Activated CD8-positive, alpha-beta memory T cell treated with anti-CD3 and anti-CD28 coated beads for 36 hours (primary cell): ENCODE data around the gene MEG3. TPM values are rescaled to one million over a fixed set of nuclear protein-coding genes. Genes with fewer than 3 reads are reported as not detected.

Source experiments
- CTCF ChIA-PET: fragments of 350-600 bp; sonication (Branson Sonifier 250); formaldehyde crosslinking; loops from one replicate; lab custom pipeline; 2021; ENCODE audit warnings: antibody characterized with exemption; lab: Charles Lee
- POLR2A ChIA-PET: fragments of 350-600 bp; sonication (Branson Sonifier 250); formaldehyde crosslinking; loops from one replicate; lab custom pipeline; 2021; ENCODE audit warnings: antibody characterized with exemption; lab: Charles Lee
- total RNA-seq, 2 experiments: library from RNA; stranded (reverse); gene quantifications; one replicate each; pipeline ENCODE4 v1.2.3, GENCODE V29; 2021

The MEG3 gene
- total RNA-seq: not detected

DNA sequence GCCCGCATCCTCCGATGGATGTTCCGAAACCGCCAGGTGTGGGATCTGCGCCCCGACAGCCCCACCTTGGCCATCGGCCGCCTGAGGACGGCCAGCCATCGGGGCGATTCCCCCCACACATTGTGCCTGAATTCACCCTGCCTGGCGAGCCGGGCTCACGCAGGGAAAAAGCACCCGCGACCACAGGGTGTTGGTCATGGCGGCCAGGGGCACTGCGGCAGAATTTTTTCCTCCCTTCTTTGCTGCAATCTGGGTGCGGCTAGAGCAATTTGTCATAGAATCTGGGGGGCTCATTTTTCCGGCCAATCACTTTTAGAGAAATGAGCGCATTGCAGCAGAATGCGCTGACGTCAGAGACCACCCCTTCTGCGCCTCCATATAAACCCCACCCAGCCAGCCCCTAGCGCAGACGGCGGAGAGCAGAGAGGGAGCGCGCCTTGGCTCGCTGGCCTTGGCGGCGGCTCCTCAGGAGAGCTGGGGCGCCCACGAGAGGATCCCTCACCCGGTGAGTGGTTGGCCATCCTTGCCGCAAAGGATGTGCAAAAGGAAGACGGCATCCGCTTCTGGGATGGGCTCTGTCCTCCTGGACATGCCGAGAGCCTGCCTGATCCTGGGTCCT is at the start of gene MEG3:
Gene MEG3, plus strand, starts transcription at position 406 of the 619 bp plus-strand sequence.
- CTCF ChIA-PET: no interaction called here
- POLR2A ChIA-PET: no interaction called here

- CTCF ChIA-PET: no interaction called here
- POLR2A ChIA-PET: no interaction called here
Observed at GRCh38 chr14:100776681-100777365, 49.1 kb upstream of the MEG3 start.

GRCh38 chr14:100777366-100777817 is 48.5 kb upstream of the MEG3 start:
- ChIA-PET POLR2A (no interaction called here), CTCF (no interaction called here)

- POLR2A ChIA-PET: no interaction called here
Observed at GRCh38 chr14:100777818-100778525, 47.9 kb upstream of the MEG3 start.

DNA sequence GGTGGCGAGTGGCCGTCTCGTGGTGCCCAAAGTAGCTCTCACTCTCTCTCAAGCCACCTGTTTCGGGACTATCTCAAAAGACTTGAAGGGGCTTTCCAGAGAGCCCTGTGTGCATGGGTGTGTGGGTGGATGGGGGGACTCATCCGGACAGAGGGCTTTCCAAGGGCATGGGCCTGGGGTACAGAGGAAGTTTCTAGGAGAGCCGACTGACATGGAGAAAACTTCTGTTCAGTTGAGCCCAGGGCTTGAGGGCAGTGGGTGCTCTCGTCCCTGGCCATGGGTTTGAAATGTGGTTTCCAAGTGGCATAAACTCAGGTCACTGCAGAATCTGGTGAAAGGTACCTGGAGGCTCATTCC is 47.4 kb upstream of the MEG3 start:
- CTCF ChIA-PET: interaction anchor here (0.6 kb wide), 1 partner anchor 783 kb away, joined by 3 read pairs; no protein-coding TSS in a partner anchor

More at GRCh38 chr14:100777818-100778525, 47.9 kb upstream of the MEG3 start:
- CTCF ChIA-PET: no interaction called here

GRCh38 chr14:100778951-100779690 is 46.8 kb upstream of the MEG3 start:
- ChIA-PET CTCF (interaction anchor here (0.6 kb wide), 1 partner anchor 783 kb away, joined by 3 read pairs; no protein-coding TSS in a partner anchor), POLR2A (no interaction called here)

More for the DNA sequence above, 47.4 kb upstream of the MEG3 start:
- POLR2A ChIA-PET: no interaction called here

DNA sequence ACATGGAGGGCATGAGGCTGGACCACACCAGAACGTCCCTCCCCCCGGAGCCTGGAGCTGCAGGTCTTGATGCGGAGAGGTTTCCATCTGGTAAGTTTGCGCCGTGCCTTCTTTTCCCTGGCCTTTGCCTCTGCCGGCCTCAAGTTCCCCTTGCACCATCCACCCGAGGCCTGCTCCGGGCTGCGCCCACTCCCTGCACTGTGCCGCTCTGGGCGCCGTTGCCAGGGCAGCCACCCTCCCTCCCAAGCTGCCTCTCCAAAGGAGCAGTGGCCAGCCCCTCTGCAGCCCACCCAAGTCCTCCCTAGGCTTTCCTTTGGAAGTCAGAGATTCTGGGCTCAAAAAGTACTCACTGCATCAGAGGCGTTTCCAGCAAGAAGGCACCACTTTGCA is 46.2 kb upstream of the MEG3 start:
- CTCF ChIA-PET: no interaction called here
- POLR2A ChIA-PET: no interaction called here

- POLR2A ChIA-PET: no interaction called here
- CTCF ChIA-PET: no interaction called here
Observed at GRCh38 chr14:100780246-100780645, 45.7 kb upstream of the MEG3 start.

GRCh38 chr14:100780646-100781355 is 45.1 kb upstream of the MEG3 start:
- POLR2A ChIA-PET: no interaction called here
- CTCF ChIA-PET: no interaction called here

DNA sequence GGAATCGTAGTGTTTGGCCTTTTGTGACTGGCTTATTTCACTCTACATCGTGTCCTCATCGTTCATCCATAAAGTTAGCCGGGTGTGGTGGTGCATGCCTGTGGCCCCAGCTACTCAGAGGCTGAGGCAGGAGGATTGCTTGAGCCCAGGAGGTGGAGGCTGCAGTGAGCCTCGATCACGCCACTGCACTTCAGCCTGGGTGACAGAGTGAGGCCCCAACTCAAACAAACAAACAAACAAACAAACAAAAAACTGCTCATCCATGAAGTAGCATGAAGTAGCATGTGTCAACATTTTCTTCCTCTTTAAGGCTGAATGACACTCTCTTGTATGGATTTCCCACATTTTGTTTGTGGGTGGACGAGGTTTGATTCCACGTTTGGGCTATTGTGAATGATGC is 44.0 kb upstream of the MEG3 start:
- ChIA-PET POLR2A (no interaction called here), CTCF (no interaction called here)

DNA sequence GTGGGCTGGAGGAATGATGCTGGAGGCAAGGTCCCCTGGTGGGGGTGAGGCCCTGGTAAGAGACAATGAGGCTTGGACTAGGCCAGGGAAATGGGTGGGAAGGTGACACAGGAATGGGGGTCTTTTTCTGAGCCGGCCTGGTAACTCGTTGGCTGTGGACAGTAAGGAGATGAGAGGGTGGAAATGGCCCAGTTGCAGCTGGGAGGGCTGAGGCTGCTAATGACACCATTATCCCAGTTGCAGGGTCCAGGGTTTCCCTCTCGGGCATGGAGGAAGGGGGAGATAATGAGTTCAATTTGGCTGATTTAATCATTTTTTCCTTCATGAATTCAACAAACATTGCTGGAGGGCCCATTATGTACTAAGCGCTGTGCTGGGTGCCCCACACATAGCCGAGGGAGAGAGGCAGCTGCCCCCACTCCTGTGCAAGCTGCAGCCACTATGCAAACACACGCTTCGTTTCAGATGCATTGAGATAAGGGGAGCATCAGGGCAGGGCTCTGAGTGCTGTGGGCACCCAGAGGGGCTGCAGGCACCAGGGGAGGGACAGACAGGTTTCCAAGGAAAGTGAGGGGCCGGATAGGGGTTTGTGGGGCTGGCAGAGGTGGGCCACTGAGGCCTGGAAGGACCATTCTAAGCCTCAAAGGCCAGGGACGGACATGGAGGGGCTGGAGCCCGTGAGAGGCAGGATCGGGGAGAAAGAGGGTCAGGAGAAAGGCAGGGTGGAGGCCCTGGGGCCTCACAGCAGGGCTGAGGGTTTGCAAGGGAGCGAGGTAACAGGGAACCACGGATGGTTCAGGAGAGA is 43.2 kb upstream of the MEG3 start:
- ChIA-PET CTCF (no interaction called here), POLR2A (no interaction called here)

GRCh38 chr14:100783630-100784370 is 42.1 kb upstream of the MEG3 start:
- POLR2A ChIA-PET: no interaction called here

GRCh38 chr14:100784523-100785337 is 41.2 kb upstream of the MEG3 start:
- ChIA-PET POLR2A (no interaction called here), CTCF (no interaction called here)

More at GRCh38 chr14:100783630-100784370, 42.1 kb upstream of the MEG3 start:
- CTCF ChIA-PET: no interaction called here

DNA sequence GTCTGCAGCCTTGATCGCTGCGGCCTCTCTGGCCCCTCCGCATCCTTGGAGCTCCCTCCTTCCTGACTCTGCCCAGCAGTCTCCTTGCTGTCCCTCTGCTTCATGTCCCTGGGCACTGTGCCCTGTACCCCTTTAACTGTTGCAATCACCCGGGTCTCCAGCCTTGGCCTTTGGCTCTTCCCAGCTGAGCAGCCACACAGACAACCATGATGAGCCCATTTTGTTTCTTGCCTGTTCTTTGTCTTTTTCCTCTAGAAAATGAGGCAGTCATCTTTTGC is 40.6 kb upstream of the MEG3 start:
- CTCF ChIA-PET: no interaction called here
- POLR2A ChIA-PET: no interaction called here

- POLR2A ChIA-PET: no interaction called here
- CTCF ChIA-PET: no interaction called here
Observed at GRCh38 chr14:100785626-100786025, 40.3 kb upstream of the MEG3 start.

DNA sequence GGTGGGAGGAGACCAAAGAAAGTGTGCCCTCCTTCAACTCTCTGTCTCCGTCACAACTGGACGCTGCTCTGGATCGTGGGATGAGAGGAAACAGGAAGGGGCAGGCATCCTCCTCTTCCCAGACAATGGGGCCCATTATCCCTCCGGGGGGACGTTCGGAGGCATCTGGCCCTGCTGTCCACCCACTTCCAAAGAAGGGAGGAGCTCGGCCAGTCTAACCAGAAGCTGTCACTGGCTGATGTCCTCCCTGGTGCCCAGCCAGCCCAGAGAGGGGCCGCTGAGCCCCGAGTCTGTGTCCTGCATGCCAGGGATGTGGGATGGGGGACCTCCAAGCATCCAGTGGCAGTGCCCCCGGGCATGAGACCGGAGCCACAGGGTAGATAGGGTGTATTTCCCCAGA is 39.8 kb upstream of the MEG3 start:
- POLR2A ChIA-PET: no interaction called here
- CTCF ChIA-PET: no interaction called here

- POLR2A ChIA-PET: no interaction called here
- CTCF ChIA-PET: no interaction called here
Observed at GRCh38 chr14:100786576-100787219, 39.2 kb upstream of the MEG3 start.
